B cell (primary cell): ENCODE data around the gene CYRIA.

Source experiments
- EZH2 ChIP-seq: IDR thresholded peaks from 2 replicates; pipeline ENCODE4 v1.6.1; 2012; ENCODE audit warnings: borderline replicate concordance, low read depth, mild to moderate bottlenecking, moderate library complexity, low read length; ENCODE audit not compliant: insufficient read depth, poor library complexity, severe bottlenecking
- TF ChIP-seq, protein P1 (sequence below): fragments of 200-600 bp; IDR thresholded peaks from one replicate; pipeline ENCODE4 v1.8.0; 2022; ENCODE audit warnings: antibody characterized with exemption, mild to moderate bottlenecking

- TF ChIP-seq, protein P1, sequence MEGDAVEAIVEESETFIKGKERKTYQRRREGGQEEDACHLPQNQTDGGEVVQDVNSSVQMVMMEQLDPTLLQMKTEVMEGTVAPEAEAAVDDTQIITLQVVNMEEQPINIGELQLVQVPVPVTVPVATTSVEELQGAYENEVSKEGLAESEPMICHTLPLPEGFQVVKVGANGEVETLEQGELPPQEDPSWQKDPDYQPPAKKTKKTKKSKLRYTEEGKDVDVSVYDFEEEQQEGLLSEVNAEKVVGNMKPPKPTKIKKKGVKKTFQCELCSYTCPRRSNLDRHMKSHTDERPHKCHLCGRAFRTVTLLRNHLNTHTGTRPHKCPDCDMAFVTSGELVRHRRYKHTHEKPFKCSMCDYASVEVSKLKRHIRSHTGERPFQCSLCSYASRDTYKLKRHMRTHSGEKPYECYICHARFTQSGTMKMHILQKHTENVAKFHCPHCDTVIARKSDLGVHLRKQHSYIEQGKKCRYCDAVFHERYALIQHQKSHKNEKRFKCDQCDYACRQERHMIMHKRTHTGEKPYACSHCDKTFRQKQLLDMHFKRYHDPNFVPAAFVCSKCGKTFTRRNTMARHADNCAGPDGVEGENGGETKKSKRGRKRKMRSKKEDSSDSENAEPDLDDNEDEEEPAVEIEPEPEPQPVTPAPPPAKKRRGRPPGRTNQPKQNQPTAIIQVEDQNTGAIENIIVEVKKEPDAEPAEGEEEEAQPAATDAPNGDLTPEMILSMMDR, result no peak
- TF ChIP-seq EZH2, result no peak
Measured at GRCh38 chr2:16663121-16663905, 2.3 kb downstream of the CYRIA start.
